Tibial nerve (tissue), 4 donors: Measurements from ENCODE around the gene ZMIZ2. TPM values are rescaled to one million over a fixed set of nuclear protein-coding genes. Genes with fewer than 3 reads are reported as not detected.

Source experiments
- DNase-seq, 2 donors: peaks; one replicate each; pipeline ENCODE4 v3.0.0-alpha.2; 2019; ENCODE audit warnings: low spot score in 2 of 2
- H3K27ac ChIP-seq, 4 donors: fragments of 200-600 bp; sonication (generic) in 3 of 4; one replicate each; pipeline ENCODE4 v1.5.1; 2017 to 2019; ENCODE audit warnings: mild to moderate bottlenecking in 1 of 4
- H3K27me3 ChIP-seq, 2 donors: fragments of 200-600 bp; sonication (generic) in 1 of 2; one replicate each; pipeline versions ENCODE4 v1.5.1 to v1.6.0; 2017 to 2019
- H3K36me3 ChIP-seq, 3 donors: fragments of 200-600 bp; sonication (generic); one replicate each; pipeline ENCODE4 v1.5.1; 2018 to 2019
- H3K4me1 ChIP-seq, 4 donors: fragments of 200-600 bp; sonication (generic) in 3 of 4; one replicate each; pipeline ENCODE4 v1.5.1; 2017 to 2019
- H3K4me3 ChIP-seq, 4 donors: fragments of 200-600 bp; sonication (generic) in 3 of 4; one replicate each; pipeline ENCODE4 v1.5.1; 2017 to 2019; ENCODE audit warnings: mild to moderate bottlenecking in 1 of 4, moderate library complexity in 1 of 4
- H3K9me3 ChIP-seq, 4 donors: fragments of 200-600 bp; sonication (generic) in 3 of 4; one replicate each; pipeline ENCODE4 v1.5.1; 2017 to 2019
- CTCF ChIP-seq, 5 experiments: fragments of 200-600 bp in 3 of 5; fragments of 450-650 bp in 2 of 5; sonication (generic) in 3 of 5; IDR thresholded peaks; one replicate each; pipeline ENCODE4 v1.5.1; 2016 to 2019; ENCODE audit warnings: antibody characterized with exemption in 5 of 5, mild to moderate bottlenecking in 3 of 5, moderate library complexity in 2 of 5
- EP300 ChIP-seq, 2 donors: sonication (generic); formaldehyde crosslinking; IDR thresholded peaks; one replicate each; pipeline ENCODE4 v1.6.1; 2017; ENCODE audit warnings: antibody characterized with exemption in 2 of 2, mild to moderate bottlenecking in 1 of 2
- POLR2A ChIP-seq, 2 donors: fragments of 450-650 bp; IDR thresholded peaks; one replicate each; pipeline ENCODE4 v1.6.1; 2017; ENCODE audit warnings: antibody characterized with exemption in 2 of 2, mild to moderate bottlenecking in 2 of 2, moderate library complexity in 2 of 2
- WGBS, 2 donors: methylation state at CpG; one replicate each; pipeline ENCODE4 v1.1.5; 2018; 5-methylcytosine and 5-hydroxymethylcytosine counted together
- total RNA-seq, 4 donors: library from RNA; depleted of rRNA; stranded (reverse); fragments of >200 nt; gene quantifications; one replicate each; pipeline ENCODE4 v1.1.0, GENCODE V29; 2016

The ZMIZ2 gene
- total RNA-seq, 4 donors from 2014 or later, result 24.7 to 48.9 (median 32.7) TPM

- no peaks in the 10 kb centered on the region for H3K9me3 ChIP-seq
- H3K36me3 ChIP-seq, result peaks cover 0 to 21% (median 0%) of the 10 kb centered on the region in 3 donors
- H3K27ac ChIP-seq, result no peak overlapping the region
- no peaks in the 10 kb centered on the region for H3K4me1 ChIP-seq
- WGBS, 2 donors, result 77 to 78% methylated on average over 4 of the region's 4 CpGs
- no peaks in the 10 kb centered on the region for H3K27me3 ChIP-seq
- no peak overlapping the region for H3K4me3 ChIP-seq
- no peak for DNase-seq
- TF ChIP-seq CTCF (IDR thresholded peaks at IDR 0.05), result no peak
- no peak for TF ChIP-seq POLR2A (IDR thresholded peaks at IDR 0.05)
- TF ChIP-seq EP300 (IDR thresholded peaks at IDR 0.05), result no peak
These were observed 60.3 kb downstream of the ZMIZ2 start for GRCh38 chr7:44808914-44809393.

DNA sequence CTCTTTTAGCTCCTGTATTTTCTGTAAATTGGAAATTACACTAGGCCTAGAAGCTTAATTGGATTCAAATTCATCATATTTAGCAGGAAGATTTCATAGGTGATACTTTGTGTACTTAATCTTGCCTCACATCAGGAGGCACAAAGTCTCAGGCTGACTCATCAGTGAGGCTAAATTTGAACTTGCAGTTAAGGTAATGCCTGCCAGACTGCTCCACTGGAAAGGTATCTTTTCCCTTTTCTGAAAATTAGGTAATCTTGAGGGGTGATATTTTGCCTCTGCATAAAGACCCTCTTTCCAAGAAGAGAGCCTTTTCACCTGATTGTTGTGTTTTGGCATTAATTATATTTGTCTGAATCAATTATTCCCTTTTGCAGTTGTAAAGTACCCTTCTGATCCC, 62.4 kb downstream of the ZMIZ2 start:
- Histone ChIP-seq H3K4me1 (no peaks in the 10 kb centered on the region), H3K27ac (no peak overlapping the region), H3K4me3 (no peak overlapping the region), H3K36me3 (peaks cover 0 to 4% (median 0%) of the 10 kb centered on the region in 3 donors), H3K27me3 (no peaks in the 10 kb centered on the region), H3K9me3 (no peaks in the 10 kb centered on the region)
- DNase-seq, result no peak
- no peak for TF ChIP-seq EP300 (IDR thresholded peaks at IDR 0.05)
- TF ChIP-seq POLR2A (IDR thresholded peaks at IDR 0.05), result no peak

- Histone ChIP-seq H3K4me3 (no peak overlapping the region), H3K4me1 (no peaks in the 10 kb centered on the region), H3K36me3 (peaks cover 0 to 4% (median 0%) of the 10 kb centered on the region in 3 donors), H3K27me3 (no peaks in the 10 kb centered on the region), H3K27ac (no peak overlapping the region), H3K9me3 (no peaks in the 10 kb centered on the region)
- DNase-seq, result no peak
- TF ChIP-seq EP300 (IDR thresholded peaks at IDR 0.05), result no peak
- TF ChIP-seq CTCF (IDR thresholded peaks at IDR 0.05), result no peak
- WGBS, 2 donors, result 94 to 96% methylated on average over 6 of the region's 6 CpGs
These were observed 62.9 kb downstream of the ZMIZ2 start for GRCh38 chr7:44811571-44811970.

DNA sequence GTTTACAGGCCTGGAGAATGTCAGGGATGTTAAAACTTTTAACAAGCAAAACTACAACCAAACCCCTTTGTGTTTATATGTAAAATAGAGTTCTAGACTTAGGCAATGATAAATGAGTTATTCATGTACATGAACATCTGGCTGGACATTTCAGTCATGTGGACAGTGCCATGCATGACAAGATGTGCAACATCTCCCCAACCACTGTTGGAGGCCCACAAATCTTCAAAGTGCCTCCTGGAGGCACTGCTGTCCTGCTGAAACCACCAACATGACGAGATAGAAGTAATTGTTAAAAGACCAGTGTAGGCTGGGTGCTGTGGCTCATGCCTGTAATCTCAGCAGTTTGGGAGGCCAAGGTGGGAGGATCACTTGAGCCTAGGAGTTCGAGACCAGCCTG, 66.3 kb downstream of the ZMIZ2 start:
- 80 to 93% methylated on average over 2 of the region's 2 CpGs for WGBS, 2 donors
- no peak overlapping the region for H3K4me3 ChIP-seq

GRCh38 chr7:44819292-44819691, 70.6 kb downstream of the ZMIZ2 start:
- Histone ChIP-seq H3K9me3 (no peaks in the 10 kb centered on the region), H3K4me3 (no peak overlapping the region), H3K27me3 (no peaks in the 10 kb centered on the region), H3K4me1 (peaks cover 0 to 8% (median 0%) of the 10 kb centered on the region in 4 donors), H3K27ac (no peak overlapping the region), H3K36me3 (no peaks in the 10 kb centered on the region)
- TF ChIP-seq EP300 (IDR thresholded peaks at IDR 0.05) (no peak), POLR2A (IDR thresholded peaks at IDR 0.05) (no peak), CTCF (IDR thresholded peaks at IDR 0.05) (no peak)
- WGBS, 2 donors, result 62 to 66% methylated on average over 2 of the region's 2 CpGs
- DNase-seq, result no peak

More for the DNA sequence above, 66.3 kb downstream of the ZMIZ2 start:
- H3K4me1 ChIP-seq, result no peaks in the 10 kb centered on the region
- no peaks in the 10 kb centered on the region for H3K36me3 ChIP-seq
- no peak overlapping the region for H3K27ac ChIP-seq
- no peaks in the 10 kb centered on the region for H3K27me3 ChIP-seq
- TF ChIP-seq POLR2A (IDR thresholded peaks at IDR 0.05) (no peak), CTCF (IDR thresholded peaks at IDR 0.05) (no peak), EP300 (IDR thresholded peaks at IDR 0.05) (no peak)
- no peak for DNase-seq
- no peaks in the 10 kb centered on the region for H3K9me3 ChIP-seq

Other genes with a start within 250 kb of the ZMIZ2 start
- gene NPC1L1, start 207.5 kb upstream of the ZMIZ2 start, total RNA-seq, result under 1 TPM in 3 of 4 donors, not detected in 1; 0.30 to 0.44 (median 0.39) TPM
- gene DDX56, start 174.9 kb upstream of the ZMIZ2 start, total RNA-seq, result 10 to 100 TPM; 42.4 to 59.1 (median 56.5) TPM
- 100 to 1,000 TPM; 132 to 232 (median 218) TPM for gene TMED4, start 166.6 kb upstream of the ZMIZ2 start, total RNA-seq
- 10 to 100 TPM; 66.8 to 76.5 (median 70.1) TPM for gene OGDH, start 142.2 kb upstream of the ZMIZ2 start, total RNA-seq
- gene PPIA, start 47.8 kb downstream of the ZMIZ2 start, total RNA-seq, result 1,000 to 10,000 TPM in 2 of 4 donors, 100 to 1,000 TPM in 2; 803 to 1,127 (median 967) TPM
- 100 to 1,000 TPM in 3 of 4 donors, 10 to 100 TPM in 1; 97.5 to 136 (median 126) TPM for gene H2AZ2, start 99.2 kb downstream of the ZMIZ2 start, total RNA-seq
- gene PURB, start 136.7 kb downstream of the ZMIZ2 start, total RNA-seq, result 10 to 100 TPM; 20.0 to 26.4 (median 23.3) TPM
- gene MYO1G, start 230.2 kb downstream of the ZMIZ2 start, total RNA-seq, result 10 to 100 TPM in 1 of 4 donors, 1 to 10 TPM in 2, under 1 TPM in 1; 0.84 to 10.5 (median 3.3) TPM